ENCODE data around the gene TENM4.

TENM4 gene

GRCh38 chr11:79108851-79109250 is 332.0 kb downstream of the TENM4 start:
- DNase-seq, result no peak

- DNase-seq, result no peak
These were observed 338.0 kb downstream of the TENM4 start for GRCh38 chr11:79102840-79103239.

GRCh38 chr11:79101656-79102055 is 339.2 kb downstream of the TENM4 start:
- DNase-seq, result no peak

GRCh38 chr11:79100093-79100910 is 340.5 kb downstream of the TENM4 start:
- DNase-seq, result peak; percentile 18

GRCh38 chr11:79098146-79098545 is 342.7 kb downstream of the TENM4 start:
- DNase-seq, result no peak

GRCh38 chr11:79097246-79097875 is 343.5 kb downstream of the TENM4 start:
- no peak for DNase-seq

- no peak for DNase-seq
These were observed 345.4 kb downstream of the TENM4 start for GRCh38 chr11:79095424-79095823.

- DNase-seq, result no peak
These were observed 346.2 kb downstream of the TENM4 start for GRCh38 chr11:79094616-79095015.

- DNase-seq, result peak; percentile 29
These were observed 348.0 kb downstream of the TENM4 start for GRCh38 chr11:79092791-79093353.

GRCh38 chr11:79090191-79090705 is 350.6 kb downstream of the TENM4 start:
- no peak for DNase-seq

- no peak for DNase-seq
These were observed 351.2 kb downstream of the TENM4 start for GRCh38 chr11:79089601-79090000.

- no peak for DNase-seq
These were observed 351.9 kb downstream of the TENM4 start for GRCh38 chr11:79088967-79089366.

GRCh38 chr11:79087961-79088318 is 352.9 kb downstream of the TENM4 start:
- no peak for DNase-seq

GRCh38 chr11:79087238-79087960 is 353.4 kb downstream of the TENM4 start:
- DNase-seq, result no peak

- no peak for DNase-seq
These were observed 354.8 kb downstream of the TENM4 start for GRCh38 chr11:79086056-79086455.

- DNase-seq, result no peak
These were observed 356.4 kb downstream of the TENM4 start for GRCh38 chr11:79084382-79084781.

- DNase-seq, result no peak
These were observed 357.5 kb downstream of the TENM4 start for GRCh38 chr11:79083352-79083751.

GRCh38 chr11:79082907-79083306 is 357.9 kb downstream of the TENM4 start:
- DNase-seq, result no peak

- DNase-seq, result no peak
These were observed 358.6 kb downstream of the TENM4 start for GRCh38 chr11:79082280-79082679.

- DNase-seq, result no peak
These were observed 359.3 kb downstream of the TENM4 start for GRCh38 chr11:79081471-79082031.

- no peak for DNase-seq
These were observed 360.3 kb downstream of the TENM4 start for GRCh38 chr11:79080551-79080950.

GRCh38 chr11:79078999-79079398 is 361.8 kb downstream of the TENM4 start:
- DNase-seq, result no peak

GRCh38 chr11:79078456-79078855 is 362.4 kb downstream of the TENM4 start:
- DNase-seq, result no peak

All from KG1 (cell line).